PFSK-1 (cell line): ENCODE measurements around the gene ALDH1A3.

Source experiments
- FOXP2 ChIP-seq: optimal IDR thresholded peaks from 2 replicates; pipeline ENCODE3; 2011; ENCODE audit warnings: borderline replicate concordance, control low read depth, inconsistent platforms; ENCODE audit not compliant: insufficient read depth; ENCODE audit errors: extremely low read length, extremely low read depth
- POLR2AphosphoS5 ChIP-seq: IDR thresholded peaks from 2 replicates; pipeline ENCODE4 v1.6.1; 2012; ENCODE audit warnings: low read depth, mild to moderate bottlenecking, control low read depth, low read length, moderate library complexity
- REST ChIP-seq, 2 experiments: IDR thresholded peaks; 2 replicates each; pipeline versions ENCODE4 v1.6.1 to v1.8.0; 2011 to 2012; ENCODE audit warnings: low read depth in 2 of 2, low read length in 2 of 2, control low read depth in 1 of 2, inconsistent platforms in 1 of 2, mild to moderate bottlenecking in 1 of 2, moderate library complexity in 1 of 2; ENCODE audit not compliant: insufficient read depth in 1 of 2
- SIN3A ChIP-seq: IDR thresholded peaks from 2 replicates; pipeline ENCODE4 v1.6.1; 2012; ENCODE audit warnings: mild to moderate bottlenecking, low read length, moderate library complexity, borderline replicate concordance; ENCODE audit not compliant: insufficient read depth
- TAF1 ChIP-seq: IDR thresholded peaks from 2 replicates; pipeline ENCODE4 v1.6.1; 2012; ENCODE audit warnings: low read length, control low read depth, borderline replicate concordance; ENCODE audit not compliant: insufficient read depth

Gene ALDH1A3

GRCh38 chr15:100844167-100844566 is 35.5 kb upstream of the ALDH1A3 start:
- TF ChIP-seq REST (IDR thresholded peaks at IDR 0.05; ENCODE audit: insufficient read depth in 1 of 2, low read depth in 2 of 2, low read length in 2 of 2) (no peak), POLR2AphosphoS5 (no peak), FOXP2 (no peak), TAF1 (no peak), SIN3A (no peak)

GRCh38 chr15:100844778-100845177 is 34.9 kb upstream of the ALDH1A3 start:
- TF ChIP-seq SIN3A: no peak
- no peak for TF ChIP-seq REST (IDR thresholded peaks at IDR 0.05; ENCODE audit: insufficient read depth in 1 of 2, low read depth in 2 of 2, low read length in 2 of 2)
- no peak for TF ChIP-seq POLR2AphosphoS5
- no peak for TF ChIP-seq TAF1
- TF ChIP-seq FOXP2: no peak

GRCh38 chr15:100847194-100847593 is 32.4 kb upstream of the ALDH1A3 start:
- no peak for TF ChIP-seq REST (IDR thresholded peaks at IDR 0.05; ENCODE audit: insufficient read depth in 1 of 2, low read depth in 2 of 2, low read length in 2 of 2)
- no peak for TF ChIP-seq TAF1
- no peak for TF ChIP-seq POLR2AphosphoS5
- TF ChIP-seq FOXP2: no peak
- TF ChIP-seq SIN3A: no peak

- TF ChIP-seq TAF1 (no peak), REST (IDR thresholded peaks at IDR 0.05; ENCODE audit: insufficient read depth in 1 of 2, low read depth in 2 of 2, low read length in 2 of 2) (no peak)
These were observed 30.4 kb upstream of the ALDH1A3 start for GRCh38 chr15:100849021-100849854.

GRCh38 chr15:100849855-100850218 is 29.8 kb upstream of the ALDH1A3 start:
- TF ChIP-seq FOXP2 (no peak), TAF1 (no peak), REST (IDR thresholded peaks at IDR 0.05; ENCODE audit: insufficient read depth in 1 of 2, low read depth in 2 of 2, low read length in 2 of 2) (no peak), SIN3A (no peak), POLR2AphosphoS5 (no peak)
